Measurements from ENCODE around the gene ST7. TPM values are rescaled to one million over a fixed set of nuclear protein-coding genes. Genes with fewer than 3 reads are reported as not detected.

The ST7 gene
- total RNA-seq, 1 experiment from 2014 or later: 12.4 TPM

- DNase-seq (ENCODE audit: low spot score): no peak
Observed at GRCh38 chr7:117148971-117149370, 195.7 kb downstream of the ST7 start.

DNA sequence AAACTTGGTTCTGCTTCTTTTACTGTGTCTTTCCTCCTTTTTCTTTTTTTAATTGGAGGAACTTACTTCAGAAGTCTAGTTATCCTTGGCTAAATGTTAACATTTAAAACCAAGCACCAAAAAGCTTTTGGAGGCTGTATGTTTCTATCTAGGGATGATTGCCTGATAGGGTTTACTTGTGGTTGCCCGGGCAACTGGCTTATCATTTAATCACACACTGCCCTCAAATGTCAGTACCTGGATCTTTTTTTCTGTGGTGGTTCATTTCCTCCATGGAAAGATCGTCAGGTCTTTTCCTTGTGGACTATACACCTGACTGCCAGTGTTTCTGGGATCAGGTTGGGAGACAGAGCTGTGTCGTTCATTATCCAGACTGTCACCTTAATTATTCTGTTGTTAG is 196.4 kb downstream of the ST7 start:
- H3K27me3 Mint-ChIP-seq (ENCODE audit: low read depth): no peaks in the 10 kb centered on the region
- no peak for TF ChIP-seq GABPB1 (CRISPR knock-in tag; IDR thresholded peaks at IDR 0.05)
- TF ChIP-seq JAZF1 (CRISPR knock-in tag; IDR thresholded peaks at IDR 0.05): no peak
- TF ChIP-seq TCF7 (CRISPR knock-in tag; IDR thresholded peaks at IDR 0.05; ENCODE audit: low read depth): no peak
- no peak for TF ChIP-seq NR3C1 (CRISPR knock-in tag; conservative IDR thresholded peaks at IDR 0.05; ENCODE audit: low read depth)
- no peak for TF ChIP-seq IRF1 (CRISPR knock-in tag; IDR thresholded peaks at IDR 0.05)
- no peak for TF ChIP-seq JUN (CRISPR knock-in tag; IDR thresholded peaks at IDR 0.05)
- no peak for TF ChIP-seq ZNF532 (CRISPR knock-in tag; IDR thresholded peaks at IDR 0.05; ENCODE audit: borderline replicate concordance)
- no peak for TF ChIP-seq IRF2 (CRISPR knock-in tag; IDR thresholded peaks at IDR 0.05; ENCODE audit: borderline replicate concordance, low read depth)
- TF ChIP-seq NFE2L1 (CRISPR knock-in tag; IDR thresholded peaks at IDR 0.05): no peak
- TF ChIP-seq USF2 (CRISPR knock-in tag; IDR thresholded peaks at IDR 0.05): no peak
- TF ChIP-seq, protein P1, sequence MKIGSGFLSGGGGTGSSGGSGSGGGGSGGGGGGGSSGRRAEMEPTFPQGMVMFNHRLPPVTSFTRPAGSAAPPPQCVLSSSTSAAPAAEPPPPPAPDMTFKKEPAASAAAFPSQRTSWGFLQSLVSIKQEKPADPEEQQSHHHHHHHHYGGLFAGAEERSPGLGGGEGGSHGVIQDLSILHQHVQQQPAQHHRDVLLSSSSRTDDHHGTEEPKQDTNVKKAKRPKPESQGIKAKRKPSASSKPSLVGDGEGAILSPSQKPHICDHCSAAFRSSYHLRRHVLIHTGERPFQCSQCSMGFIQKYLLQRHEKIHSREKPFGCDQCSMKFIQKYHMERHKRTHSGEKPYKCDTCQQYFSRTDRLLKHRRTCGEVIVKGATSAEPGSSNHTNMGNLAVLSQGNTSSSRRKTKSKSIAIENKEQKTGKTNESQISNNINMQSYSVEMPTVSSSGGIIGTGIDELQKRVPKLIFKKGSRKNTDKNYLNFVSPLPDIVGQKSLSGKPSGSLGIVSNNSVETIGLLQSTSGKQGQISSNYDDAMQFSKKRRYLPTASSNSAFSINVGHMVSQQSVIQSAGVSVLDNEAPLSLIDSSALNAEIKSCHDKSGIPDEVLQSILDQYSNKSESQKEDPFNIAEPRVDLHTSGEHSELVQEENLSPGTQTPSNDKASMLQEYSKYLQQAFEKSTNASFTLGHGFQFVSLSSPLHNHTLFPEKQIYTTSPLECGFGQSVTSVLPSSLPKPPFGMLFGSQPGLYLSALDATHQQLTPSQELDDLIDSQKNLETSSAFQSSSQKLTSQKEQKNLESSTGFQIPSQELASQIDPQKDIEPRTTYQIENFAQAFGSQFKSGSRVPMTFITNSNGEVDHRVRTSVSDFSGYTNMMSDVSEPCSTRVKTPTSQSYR (CRISPR knock-in tag; IDR thresholded peaks at IDR 0.05): no peak
- no peak for TF ChIP-seq NFYB (CRISPR knock-in tag; conservative IDR thresholded peaks at IDR 0.05; ENCODE audit: low read depth)
- TF ChIP-seq ZNF416 (CRISPR knock-in tag; IDR thresholded peaks at IDR 0.05): no peak
- ATAC-seq (no peak), DNase-seq (ENCODE audit: low spot score) (no peak)
- H3K9me3 Mint-ChIP-seq: no peaks in the 10 kb centered on the region
- no peaks in the 10 kb centered on the region for H3K36me3 Mint-ChIP-seq
- no peak overlapping the region for H3K27ac Mint-ChIP-seq
- H3K4me1 Mint-ChIP-seq: peaks cover 27% of the 10 kb centered on the region
- ChIA-PET CTCF (interaction anchor here (0.6 to 2.6 kb wide), 3 partner anchors 8 to 51 kb away, joined by 5 to 8 read pairs (median 6); no protein-coding TSS in a partner anchor), POLR2A (interaction anchor here (0.7 kb wide), 1 partner anchor 10 kb away, joined by 3 read pairs; no protein-coding TSS in a partner anchor)
- H3K4me3 Mint-ChIP-seq: no peak overlapping the region

More at GRCh38 chr7:117148971-117149370, 195.7 kb downstream of the ST7 start:
- Mint-ChIP-seq H3K4me3 (no peak overlapping the region), H3K36me3 (no peaks in the 10 kb centered on the region), H3K9me3 (no peaks in the 10 kb centered on the region), H3K27ac (no peak overlapping the region), H3K27me3 (ENCODE audit: low read depth) (no peaks in the 10 kb centered on the region), H3K4me1 (peaks cover 27% of the 10 kb centered on the region)
- ChIA-PET POLR2A (interaction anchor here (0.7 kb wide), 1 partner anchor 9 kb away, joined by 3 read pairs; no protein-coding TSS in a partner anchor), CTCF (interaction anchor here (1.0 to 2.6 kb wide), 2 partner anchors 9 to 22 kb away, joined by 5 to 8 read pairs; no protein-coding TSS in a partner anchor)
- ATAC-seq: peak; percentile 87
- TF ChIP-seq, protein P1 (CRISPR knock-in tag; IDR thresholded peaks at IDR 0.05): no peak
- no peak for TF ChIP-seq IRF2 (CRISPR knock-in tag; IDR thresholded peaks at IDR 0.05; ENCODE audit: borderline replicate concordance, low read depth)
- TF ChIP-seq SOX15 (CRISPR knock-in tag; IDR thresholded peaks at IDR 0.05): no peak
- TF ChIP-seq CTCF (IDR thresholded peaks at IDR 0.05): no peak
- no peak for TF ChIP-seq OVOL2 (CRISPR knock-in tag; IDR thresholded peaks at IDR 0.05; ENCODE audit: borderline replicate concordance)
- no peak for TF ChIP-seq JAZF1 (CRISPR knock-in tag; IDR thresholded peaks at IDR 0.05)

Data from WTC11 (cell line).